Ascending aorta (tissue), 2 donors: ENCODE results near the gene ALPP. TPM values are rescaled to one million over a fixed set of nuclear protein-coding genes. Genes with fewer than 3 reads are reported as not detected.

Experiments
- DNase-seq, 2 donors: peaks; one replicate each; pipeline ENCODE4 v3.0.0-alpha.2; 2019; ENCODE audit warnings: low spot score in 2 of 2
- H3K27ac ChIP-seq, 2 donors: fragments of 200-600 bp; sonication (generic); one replicate each; pipeline ENCODE4 v1.5.1; 2016 to 2017; ENCODE audit warnings: mild to moderate bottlenecking in 1 of 2
- H3K27me3 ChIP-seq: fragments of 200-600 bp; sonication (generic); one replicate; pipeline ENCODE4 v1.5.1; 2017
- H3K36me3 ChIP-seq, 2 donors: fragments of 200-600 bp; sonication (generic); one replicate each; pipeline ENCODE4 v1.5.1; 2016
- H3K4me1 ChIP-seq, 2 donors: fragments of 200-600 bp; sonication (generic); one replicate each; pipeline ENCODE4 v1.5.1; 2016 to 2017; ENCODE audit warnings: mild to moderate bottlenecking in 1 of 2
- H3K4me3 ChIP-seq, 2 donors: fragments of 200-600 bp; sonication (generic); one replicate each; pipeline ENCODE4 v1.5.1; 2016 to 2017; ENCODE audit warnings: mild to moderate bottlenecking in 1 of 2
- H3K9me3 ChIP-seq, 2 donors: fragments of 200-600 bp; sonication (generic); one replicate each; pipeline ENCODE4 v1.5.1; 2016
- CTCF ChIP-seq, 3 experiments: fragments of 200-600 bp in 2 of 3; fragments of 450-650 bp in 1 of 3; sonication (generic) in 2 of 3; IDR thresholded peaks; one replicate each; pipeline ENCODE4 v1.5.1; 2016 to 2019; ENCODE audit warnings: antibody characterized with exemption in 3 of 3, mild to moderate bottlenecking in 1 of 3, moderate library complexity in 1 of 3
- intact Hi-C: fragments of 100-400 bp; cut with DNase I; formaldehyde crosslinking; loops from one replicate; pipeline ENCODE4 v1.15.1; 2023
- total RNA-seq: library from RNA; depleted of rRNA; stranded (reverse); fragments of >200 nt; gene quantifications from one replicate; pipeline ENCODE4 v1.1.0, GENCODE V29; 2016

ALPP gene
- total RNA-seq, 1 donor from 2014 or later = not detected

GRCh38 chr2:232418056-232418455 lies 39.5 kb downstream of the ALPP start:
- Histone ChIP-seq H3K4me1 (peaks cover 0 to 3% of the 10 kb centered on the region in 2 donors), H3K4me3 (no peak overlapping the region), H3K27ac (no peak overlapping the region), H3K9me3 (no peaks in the 10 kb centered on the region), H3K36me3 (no peaks in the 10 kb centered on the region), H3K27me3 (peaks cover 13% of the 10 kb centered on the region)
- DNase-seq = no peak
- intact Hi-C loops = no loop called here
- TF ChIP-seq CTCF (IDR thresholded peaks at IDR 0.05) = no peak

- TF ChIP-seq CTCF (IDR thresholded peaks at IDR 0.05) = no peak
- Histone ChIP-seq H3K27me3 (peaks cover 13% of the 10 kb centered on the region), H3K4me3 (peak overlapping the region; percentile 24 to 45), H3K9me3 (no peaks in the 10 kb centered on the region), H3K27ac (no peak overlapping the region), H3K4me1 (peaks cover 0 to 3% of the 10 kb centered on the region in 2 donors), H3K36me3 (no peaks in the 10 kb centered on the region)
- no peak for DNase-seq
- intact Hi-C loops = no loop called here
These were observed 40.1 kb downstream of the ALPP start for GRCh38 chr2:232418466-232419244.

- Histone ChIP-seq H3K27ac (no peak overlapping the region), H3K27me3 (peaks cover 13% of the 10 kb centered on the region), H3K9me3 (no peaks in the 10 kb centered on the region), H3K36me3 (no peaks in the 10 kb centered on the region), H3K4me1 (peaks cover 0 to 3% of the 10 kb centered on the region in 2 donors), H3K4me3 (peak overlapping the region; percentile 24 to 45)
- intact Hi-C loops = no loop called here
- no peak for DNase-seq
- TF ChIP-seq CTCF (IDR thresholded peaks at IDR 0.05) = no peak
These were observed 40.9 kb downstream of the ALPP start for GRCh38 chr2:232419245-232420072.

- H3K4me3 ChIP-seq = peak overlapping the region in 1 of 2 donors; percentile 5
- no peaks in the 10 kb centered on the region for H3K9me3 ChIP-seq
- H3K27ac ChIP-seq = no peak overlapping the region
- peaks cover 13% of the 10 kb centered on the region for H3K27me3 ChIP-seq
- TF ChIP-seq CTCF (IDR thresholded peaks at IDR 0.05) = no peak
- no peaks in the 10 kb centered on the region for H3K36me3 ChIP-seq
- peaks cover 0 to 3% of the 10 kb centered on the region in 2 donors for H3K4me1 ChIP-seq
- peak in 1 of 2 donors; percentile 30 for DNase-seq
- intact Hi-C loops = no loop called here
These were observed 41.5 kb downstream of the ALPP start for GRCh38 chr2:232420073-232420454.

GRCh38 chr2:232420463-232421188 lies 42.1 kb downstream of the ALPP start:
- DNase-seq = peak in 1 of 2 donors; percentile 41
- Histone ChIP-seq H3K4me3 (peak overlapping the region; percentile 5 to 26), H3K36me3 (no peaks in the 10 kb centered on the region), H3K9me3 (no peaks in the 10 kb centered on the region), H3K27ac (no peak overlapping the region), H3K4me1 (peaks cover 0 to 3% of the 10 kb centered on the region in 2 donors), H3K27me3 (peaks cover 13% of the 10 kb centered on the region)
- intact Hi-C loops = no loop called here
- TF ChIP-seq CTCF (IDR thresholded peaks at IDR 0.05) = no peak
